EL (cell line): ENCODE results near the gene ARID3A.

Experiments
- DNase-seq: peaks from one replicate; pipeline ENCODE4 v3.0.0-alpha.2; 2016

The ARID3A gene

GRCh38 chr19:1007399-1008251 lies 81.8 kb downstream of the ARID3A start:
- no peak for DNase-seq

- DNase-seq: no peak
These were observed 82.6 kb downstream of the ARID3A start for GRCh38 chr19:1008268-1009040.

GRCh38 chr19:1009041-1009980 lies 83.5 kb downstream of the ARID3A start:
- DNase-seq: no peak

- no peak for DNase-seq
These were observed 84.2 kb downstream of the ARID3A start for GRCh38 chr19:1009981-1010538.

GRCh38 chr19:1010586-1011510 lies 85.0 kb downstream of the ARID3A start:
- no peak for DNase-seq

GRCh38 chr19:1011831-1012333 lies 86.0 kb downstream of the ARID3A start:
- DNase-seq: no peak

- DNase-seq: no peak
These were observed 86.5 kb downstream of the ARID3A start for GRCh38 chr19:1012334-1012733.

- no peak for DNase-seq
These were observed 87.4 kb downstream of the ARID3A start for GRCh38 chr19:1013218-1013617.

- no peak for DNase-seq
These were observed 88.6 kb downstream of the ARID3A start for GRCh38 chr19:1014161-1015060.

- DNase-seq: no peak
These were observed 89.4 kb downstream of the ARID3A start for GRCh38 chr19:1015061-1015781.

- DNase-seq: no peak
These were observed 90.2 kb downstream of the ARID3A start for GRCh38 chr19:1015782-1016646.

GRCh38 chr19:1016647-1017114 lies 90.8 kb downstream of the ARID3A start:
- DNase-seq: peak; percentile 61

- DNase-seq: no peak
These were observed 91.5 kb downstream of the ARID3A start for GRCh38 chr19:1017115-1017905.

- no peak for DNase-seq
These were observed 92.1 kb downstream of the ARID3A start for GRCh38 chr19:1017906-1018305.

- no peak for DNase-seq
These were observed 92.6 kb downstream of the ARID3A start for GRCh38 chr19:1018393-1018792.

GRCh38 chr19:1018932-1019615 lies 93.2 kb downstream of the ARID3A start:
- no peak for DNase-seq

- no peak for DNase-seq
These were observed 93.8 kb downstream of the ARID3A start for GRCh38 chr19:1019616-1019961.
